HepG2 (cell line): Measurements from ENCODE around the gene PLXND1. TPM values are rescaled to one million over a fixed set of nuclear protein-coding genes. Genes with fewer than 3 reads are reported as not detected.
A peak's percentile ranks its signal among the peaks of the same experiment; 100 is the strongest.

Experiments
- ATAC-seq: fragments of 200-7000 bp; cut with Tn5 transposase; 3 replicates; pipeline ENCODE4 v1.9.1; 2020; ENCODE audit warnings: mild to moderate bottlenecking, moderate library complexity
- BruUV-seq: library from RNA; stranded (reverse); fragments of 400-500 nt; replicated peaks from 2 replicates; lab custom pipeline; 2021; lab: Mats Ljungman, UMichigan
- CTCF ChIA-PET: fragments of 300-600 bp; formaldehyde crosslinking; extraction: SDS; loops from one replicate; lab custom pipeline; 2021; ENCODE audit warnings: low total read pairs, inconsistent platforms, low intra/inter-chr PET ratio; lab: Yijun Ruan, JAX
- POLR2A ChIA-PET: fragments of 350-600 bp; sonication (Branson Sonifier 250); formaldehyde crosslinking; loops from one replicate; lab custom pipeline; 2020; ENCODE audit warnings: antibody characterized with exemption, inconsistent platforms; lab: Yijun Ruan, JAX
- DNase-seq: peaks from one replicate; pipeline ENCODE4 v3.0.0-alpha.2; 2015; ENCODE audit warnings: low spot score
- FAIRE-seq: peaks from 3 replicates; lab custom pipeline; 2011; peaks lifted over from hg19 to GRCh38; lab: Jason Lieb, UNC
- H2AFZ ChIP-seq: one replicate; pipeline ENCODE4 v1.6.1; 2011; ENCODE audit warnings: low read length, inconsistent platforms
- H3K27ac ChIP-seq: fragments of 300-600 bp; 3 replicates; pipeline ENCODE4 v1.8.0; 2011; ENCODE audit warnings: mixed run types, mild to moderate bottlenecking, mixed read lengths, low read length, inconsistent platforms; ENCODE audit not compliant: insufficient read depth; ENCODE audit errors: extremely low read length
- H3K27me3 ChIP-seq, 2 experiments: fragments of 200-600 bp in 1 of 2; 2 replicates in 1 of 2; 3 replicates in 1 of 2; pipeline versions ENCODE4 v1.6.0 to v1.8.0; 2011; ENCODE audit warnings: low read length in 2 of 2, mild to moderate bottlenecking in 2 of 2, moderate library complexity in 2 of 2, inconsistent platforms in 1 of 2; ENCODE audit not compliant: insufficient read depth in 2 of 2, control insufficient read depth in 1 of 2
- H3K36me3 ChIP-seq, 2 experiments: fragments of 200-600 bp in 1 of 2; replicated peaks in 1 of 2; 2 replicates in 1 of 2; 3 replicates in 1 of 2; pipeline versions ENCODE4 v1.5.1 to v1.8.0; 2011; ENCODE audit warnings: low read length in 2 of 2, inconsistent platforms in 1 of 2; ENCODE audit not compliant: insufficient read depth in 2 of 2, control insufficient read depth in 1 of 2
- H3K4me1 ChIP-seq: 2 replicates; pipeline ENCODE4 v1.5.1; 2012; ENCODE audit warnings: low read length, inconsistent platforms; ENCODE audit not compliant: insufficient read depth
- H3K4me2 ChIP-seq: 2 replicates; pipeline ENCODE4 v1.6.0; 2011; ENCODE audit warnings: low read depth, low read length, inconsistent platforms
- H3K4me3 ChIP-seq, 3 experiments: fragments of 200-600 bp in 1 of 3; sonication (generic), shearing (Covaris generic) in 1 of 3; replicated peaks in 1 of 3; 2 replicates each; pipeline ENCODE4 v1.5.1; 2011 to 2016; ENCODE audit warnings: low read length in 3 of 3, inconsistent platforms in 2 of 3, low read depth in 2 of 3, mild to moderate bottlenecking in 2 of 3, control low read depth in 1 of 3, mixed read lengths in 1 of 3; ENCODE audit not compliant: insufficient read depth in 1 of 3
- H3K79me2 ChIP-seq: one replicate; pipeline ENCODE4 v1.6.1; 2011; ENCODE audit warnings: low read length, inconsistent platforms; ENCODE audit not compliant: insufficient read depth
- H3K9ac ChIP-seq: 2 replicates; pipeline ENCODE4 v1.6.0; 2011; ENCODE audit warnings: mild to moderate bottlenecking, low read depth, low read length, inconsistent platforms; ENCODE audit not compliant: insufficient read depth
- H3K9me3 ChIP-seq: 2 replicates; pipeline ENCODE4 v1.5.1; 2012; ENCODE audit warnings: mild to moderate bottlenecking, low read length
- H4K20me1 ChIP-seq: 2 replicates; pipeline ENCODE4 v1.6.0; 2011; ENCODE audit warnings: inconsistent platforms, mild to moderate bottlenecking, low read length, moderate library complexity; ENCODE audit not compliant: insufficient read depth
- EZH2 ChIP-seq: conservative IDR thresholded peaks from 2 replicates; pipeline ENCODE4 v1.6.1; 2012; ENCODE audit warnings: mild to moderate bottlenecking, low read depth, low read length, moderate library complexity
- NFATC3 ChIP-seq: sonication (generic); formaldehyde crosslinking; IDR thresholded peaks from 2 replicates; pipeline ENCODE4 v1.5.1; 2020; ENCODE audit warnings: mild to moderate bottlenecking, missing genetic modification reagents
- SP140L ChIP-seq: sonication (generic); formaldehyde crosslinking; IDR thresholded peaks from 2 replicates; pipeline ENCODE4 v1.4.0; 2020; ENCODE audit warnings: missing genetic modification reagents, borderline replicate concordance
- TEF ChIP-seq: sonication (generic); formaldehyde crosslinking; IDR thresholded peaks from 2 replicates; pipeline ENCODE4 v1.5.0; 2020; ENCODE audit warnings: missing genetic modification reagents
- ZBTB49 ChIP-seq: sonication (generic); formaldehyde crosslinking; IDR thresholded peaks from 2 replicates; pipeline ENCODE4 v1.4.0; 2020; ENCODE audit warnings: missing genetic modification reagents, borderline replicate concordance
- ZMYM4 ChIP-seq: sonication (generic); formaldehyde crosslinking; IDR thresholded peaks from 2 replicates; pipeline ENCODE4 v1.8.1; 2023; ENCODE audit warnings: mild to moderate bottlenecking, missing genetic modification reagents
- ZNF564 ChIP-seq: sonication (generic); formaldehyde crosslinking; IDR thresholded peaks from 2 replicates; pipeline ENCODE4 v1.8.1; 2023; ENCODE audit warnings: mild to moderate bottlenecking, missing genetic modification reagents
- ZNF629 ChIP-seq: sonication (generic); formaldehyde crosslinking; conservative IDR thresholded peaks from 2 replicates; pipeline ENCODE4 v1.5.0; 2020; ENCODE audit warnings: missing genetic modification reagents
- ZNF780A ChIP-seq: sonication (generic); formaldehyde crosslinking; IDR thresholded peaks from 2 replicates; pipeline ENCODE4 v1.8.0; 2022; ENCODE audit warnings: mild to moderate bottlenecking, missing genetic modification reagents, moderate library complexity
- WGBS: methylation state at CpG from one replicate; pipeline ENCODE4 v1.1.6; 2017; ENCODE audit warnings: low lambda C conversion rate; 5-methylcytosine and 5-hydroxymethylcytosine counted together
- in situ Hi-C: cut with HindIII; loops from 2 replicates; pipeline ENCODE4 v1.10.0; 2017; ENCODE audit warnings: low pct_unique_long_range_greater_than_20kb; ENCODE audit not compliant: extremely low pct_ligation_motif_present
- intact Hi-C: fragments of 100-400 bp; cut with micrococcal nuclease; formaldehyde crosslinking; loops from one replicate; pipeline ENCODE4 v1.10.0; 2022; ENCODE audit not compliant: unreplicated experiment
- polyA plus RNA-seq, 8 experiments: library from polyadenylated mRNA; depleted of rRNA in 3 of 8; stranded (reverse) in 7 of 8; unstranded in 1 of 8; fragments of >200 nt; fragmentation: Illumina TruSeq in 4 of 8; extraction: Trizol in 4 of 8; gene quantifications; 2 replicates each; pipeline versions ENCODE4 v1.2.1 to v1.2.3, GENCODE V29; 2011 to 2016; ENCODE audit warnings: low read depth in 4 of 8, missing spikeins in 1 of 8, mixed read lengths in 1 of 8; ENCODE audit not compliant: insufficient read depth in 1 of 8
- total RNA-seq, 5 experiments: library from RNA; depleted of rRNA; stranded (reverse); fragments of >200 nt; fragmentation: Illumina TruSeq; extraction: Trizol; gene quantifications; 2 replicates each; pipeline ENCODE4 v1.2.3, GENCODE V29; 2016; ENCODE audit warnings: low read depth in 1 of 5
- TF ChIP-seq, protein P1 (sequence below): sonication (generic); formaldehyde crosslinking; IDR thresholded peaks from 2 replicates; pipeline ENCODE4 v1.8.0; 2022; ENCODE audit warnings: missing genetic modification reagents, mild to moderate bottlenecking, inconsistent platforms, borderline replicate concordance

PLXND1 gene
- total and polyA plus RNA-seq, 2 of the 13 experiments (the other 11 are each of a cell fraction or from before 2014, with no cell fraction given), result 15.9 to 42.0 TPM

- TF ChIP-seq TEF (CRISPR knock-in tag) (no peak), ZNF780A (CRISPR knock-in tag) (no peak), ZBTB49 (CRISPR knock-in tag) (no peak), SP140L (CRISPR knock-in tag) (no peak)
Observed at GRCh38 chr3:129526121-129526900, 80.2 kb downstream of the PLXND1 start (continued).

DNA sequence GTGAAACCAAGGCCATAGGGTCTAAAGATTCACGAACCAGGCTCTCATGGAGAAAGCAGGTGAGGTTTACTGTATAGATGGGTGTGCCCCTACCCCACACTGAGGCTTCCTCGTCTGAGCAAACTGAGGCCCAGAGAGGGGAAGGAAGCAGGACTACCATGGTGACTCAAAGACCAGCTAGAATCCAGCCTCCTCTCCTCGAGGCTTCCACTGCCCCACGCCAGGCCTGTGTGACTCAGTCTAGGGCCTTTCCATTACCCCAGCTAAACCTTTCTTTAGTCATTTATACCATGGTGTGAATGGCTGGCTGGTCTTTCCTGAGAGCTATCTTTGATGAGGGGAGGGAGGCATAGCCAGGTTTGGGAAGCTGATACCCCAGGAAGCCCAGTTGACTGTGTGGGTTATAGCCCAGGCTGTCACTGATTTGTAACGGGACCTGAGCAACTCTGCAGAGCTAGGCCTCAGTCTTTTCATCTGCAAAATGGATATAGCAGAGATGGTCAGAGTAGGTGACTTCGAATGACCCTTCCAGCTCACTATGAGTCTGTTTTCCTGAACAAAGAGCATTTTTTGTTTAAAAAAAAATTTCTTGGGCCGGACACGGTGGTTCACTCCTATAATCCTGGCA is 81.0 kb downstream of the PLXND1 start:
- H3K9ac ChIP-seq, result no peak overlapping the region
- no peaks in the 10 kb centered on the region for H4K20me1 ChIP-seq
- TF ChIP-seq ZNF629 (CRISPR knock-in tag) (peak; percentile 76), ZMYM4 (no peak), EZH2 (no peak), ZNF564 (no peak), NFATC3 (no peak)
- TF ChIP-seq, protein P1, sequence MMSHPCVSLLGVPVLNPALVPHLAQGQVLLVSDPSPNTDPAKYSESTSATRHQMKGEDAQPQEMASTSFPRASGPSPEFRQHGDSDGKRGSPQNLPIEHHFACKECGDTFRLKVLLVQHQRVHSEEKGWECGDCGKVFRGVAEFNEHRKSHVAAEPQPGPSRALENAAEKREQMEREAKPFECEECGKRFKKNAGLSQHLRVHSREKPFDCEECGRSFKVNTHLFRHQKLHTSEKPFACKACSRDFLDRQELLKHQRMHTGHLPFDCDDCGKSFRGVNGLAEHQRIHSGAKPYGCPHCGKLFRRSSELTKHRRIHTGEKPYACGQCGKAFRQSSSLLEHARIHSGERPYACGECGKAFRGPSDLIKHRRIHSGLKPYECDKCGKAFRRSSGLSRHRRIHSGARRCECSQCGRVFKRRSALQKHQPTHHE (CRISPR knock-in tag), result no peak
- H3K4me1 ChIP-seq, result peaks cover 48% of the 10 kb centered on the region
- ATAC-seq, result no peak
- no peak for DNase-seq
- H3K4me3 ChIP-seq, result no peak overlapping the region
- no peak for FAIRE-seq
- no peaks in the 10 kb centered on the region; a peak in 1 of 5 replicates for H3K27me3 ChIP-seq
- POLR2A ChIA-PET, result interaction anchor here (1.6 kb wide), 1 partner anchor 9 kb away, joined by 6 read pairs; no protein-coding TSS in a partner anchor
- H3K9me3 ChIP-seq, result no peaks in the 10 kb centered on the region
- H3K27ac ChIP-seq, result no peak overlapping the region
- H3K79me2 ChIP-seq, result no peaks in the 10 kb centered on the region
- no peaks in the 10 kb centered on the region for H3K36me3 ChIP-seq
- intact Hi-C loops, result no loop called here
- WGBS, result 49% methylated on average over 7 of the region's 8 CpGs
- CTCF ChIA-PET, result no interaction called here
- BruUV-seq, result no TSS peak
- no peak overlapping the region for H3K4me2 ChIP-seq
- H2AFZ ChIP-seq, result no peak overlapping the region
- in situ Hi-C loops, result no loop called here
